GM21526 (cell line): Measurements from ENCODE around the gene HNRNPR.
"Not testable (repeated sequence)": the region's sequence is repeated elsewhere in the genome, so short reads cannot be mapped to it uniquely, and the experiment has no call there.

ENCODE experiments used
- ATAC-seq: cut with Tn5 transposase; IDR thresholded peaks from one replicate; pipeline ENCODE4 v1.9.1; 2021; ENCODE audit warnings: moderate library complexity; ENCODE audit not compliant: unreplicated experiment, low FRiP score

The HNRNPR gene

GRCh38 chr1:23258082-23258481 lies 86.0 kb downstream of the HNRNPR start:
- not testable (repeated sequence) for ATAC-seq

- ATAC-seq = not testable (repeated sequence)
Measured at GRCh38 chr1:23257371-23257770, 86.7 kb downstream of the HNRNPR start.
